Measurements from ENCODE around the gene BEND5.
A peak's percentile ranks its signal among the peaks of the same experiment; 100 is the strongest.

BEND5 gene

DNA sequence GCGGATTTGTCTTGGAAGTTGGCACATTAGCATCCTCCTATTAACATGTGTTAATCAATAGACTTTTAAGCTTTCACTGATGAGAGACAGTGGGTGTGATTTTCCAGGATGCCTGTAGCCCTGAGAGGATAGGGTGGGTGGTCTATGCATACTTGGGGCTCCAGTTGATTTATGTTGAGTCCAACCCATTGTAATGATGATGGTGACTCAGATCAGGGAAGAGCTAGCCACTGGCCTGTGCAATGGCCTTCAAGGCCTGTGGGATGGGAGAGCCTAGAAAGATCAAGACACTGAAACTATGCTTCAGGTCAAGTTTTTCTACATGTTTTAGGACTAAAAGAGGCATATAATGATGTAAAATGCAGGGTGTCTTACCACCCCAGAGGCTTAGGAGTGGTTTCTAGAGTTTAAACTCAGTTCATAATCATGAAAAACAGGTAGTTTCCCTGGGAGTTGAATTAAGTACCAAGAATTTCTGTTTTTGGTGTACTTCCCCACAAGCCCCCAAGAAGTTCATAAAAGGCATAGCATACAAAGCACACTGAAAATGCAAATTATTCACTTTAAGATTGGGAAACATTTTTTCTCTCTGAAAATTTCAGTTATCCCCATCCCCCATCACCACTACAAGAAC is 19.9 kb downstream of the BEND5 start:
- H3K4me3 ChIP-seq (ENCODE audit: low read length), result no peak overlapping the region
- no peak for DNase-seq (ENCODE audit: low read depth)
- no peak for TF ChIP-seq CTCF (IDR thresholded peaks at IDR 0.05; ENCODE audit: insufficient read depth, low read depth, low read length, missing control alignments)

- no peak for DNase-seq (ENCODE audit: low read depth)
- no peak overlapping the region for H3K4me3 ChIP-seq (ENCODE audit: low read length)
- TF ChIP-seq CTCF (IDR thresholded peaks at IDR 0.05; ENCODE audit: insufficient read depth, low read depth, low read length, missing control alignments), result no peak
Observed at GRCh38 chr1:48753293-48753692, 23.4 kb downstream of the BEND5 start.

GRCh38 chr1:48750109-48750508 is 26.6 kb downstream of the BEND5 start:
- TF ChIP-seq CTCF (IDR thresholded peaks at IDR 0.05; ENCODE audit: insufficient read depth, low read depth, low read length, missing control alignments), result no peak
- H3K4me3 ChIP-seq (ENCODE audit: low read length), result no peak overlapping the region
- no peak for DNase-seq (ENCODE audit: low read depth)

GRCh38 chr1:48749068-48749467 is 27.6 kb downstream of the BEND5 start:
- no peak for DNase-seq (ENCODE audit: low read depth)
- TF ChIP-seq CTCF (IDR thresholded peaks at IDR 0.05; ENCODE audit: insufficient read depth, low read depth, low read length, missing control alignments), result no peak
- no peak overlapping the region for H3K4me3 ChIP-seq (ENCODE audit: low read length)

DNA sequence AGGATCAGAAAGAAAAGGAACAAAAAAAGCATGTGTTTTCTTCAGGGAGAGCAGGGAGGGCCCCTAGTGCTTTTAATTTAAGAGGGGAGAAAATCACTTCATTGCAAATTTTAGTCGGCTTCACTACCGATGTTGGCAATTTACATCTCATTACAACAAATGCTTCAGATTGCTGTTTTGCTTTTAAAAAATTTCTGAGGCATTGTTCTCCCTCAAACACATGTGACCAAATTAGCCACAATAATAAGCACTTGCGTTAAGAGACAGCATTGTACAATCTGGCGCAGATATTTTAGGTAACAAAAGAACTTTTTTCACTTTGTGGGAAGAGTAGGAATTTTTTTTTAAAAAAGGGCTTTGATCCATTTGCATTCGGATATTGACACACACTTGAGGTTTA is 29.8 kb downstream of the BEND5 start:
- H3K4me3 ChIP-seq (ENCODE audit: low read length), result no peak overlapping the region
- no peak for TF ChIP-seq CTCF (IDR thresholded peaks at IDR 0.05; ENCODE audit: insufficient read depth, low read depth, low read length, missing control alignments)
- DNase-seq (ENCODE audit: low read depth), result no peak

DNA sequence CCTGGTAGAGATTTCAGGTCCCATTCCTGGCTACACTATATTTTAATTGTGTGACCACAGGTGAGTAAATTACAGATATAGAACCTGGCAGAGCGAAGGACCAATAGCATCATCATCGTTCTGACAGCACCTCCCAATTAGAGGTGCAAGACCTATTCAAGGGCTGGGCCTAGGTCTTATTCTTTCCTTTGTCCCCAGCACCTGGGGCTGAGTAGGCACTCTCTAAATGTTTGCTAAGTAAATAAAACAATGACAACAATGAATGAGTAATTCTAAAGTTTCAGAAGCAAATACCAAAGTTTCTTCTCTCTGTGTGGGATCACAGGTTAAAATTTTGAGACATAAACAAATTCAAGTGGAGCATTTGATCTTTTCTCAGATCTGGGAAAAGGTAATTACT is 32.7 kb downstream of the BEND5 start:
- no peak overlapping the region for H3K4me3 ChIP-seq (ENCODE audit: low read length)
- TF ChIP-seq CTCF (IDR thresholded peaks at IDR 0.05; ENCODE audit: insufficient read depth, low read depth, low read length, missing control alignments), result no peak
- DNase-seq (ENCODE audit: low read depth), result no peak

- no peak for DNase-seq (ENCODE audit: low read depth)
- TF ChIP-seq CTCF (IDR thresholded peaks at IDR 0.05; ENCODE audit: insufficient read depth, low read depth, low read length, missing control alignments), result peak; percentile 12
- H3K4me3 ChIP-seq (ENCODE audit: low read length), result no peak overlapping the region
Observed at GRCh38 chr1:48743480-48743879, 33.2 kb downstream of the BEND5 start.
